ENCODE results near the gene GIPC1.
A peak's percentile ranks its signal among the peaks of the same experiment; 100 is the strongest.

DNA sequence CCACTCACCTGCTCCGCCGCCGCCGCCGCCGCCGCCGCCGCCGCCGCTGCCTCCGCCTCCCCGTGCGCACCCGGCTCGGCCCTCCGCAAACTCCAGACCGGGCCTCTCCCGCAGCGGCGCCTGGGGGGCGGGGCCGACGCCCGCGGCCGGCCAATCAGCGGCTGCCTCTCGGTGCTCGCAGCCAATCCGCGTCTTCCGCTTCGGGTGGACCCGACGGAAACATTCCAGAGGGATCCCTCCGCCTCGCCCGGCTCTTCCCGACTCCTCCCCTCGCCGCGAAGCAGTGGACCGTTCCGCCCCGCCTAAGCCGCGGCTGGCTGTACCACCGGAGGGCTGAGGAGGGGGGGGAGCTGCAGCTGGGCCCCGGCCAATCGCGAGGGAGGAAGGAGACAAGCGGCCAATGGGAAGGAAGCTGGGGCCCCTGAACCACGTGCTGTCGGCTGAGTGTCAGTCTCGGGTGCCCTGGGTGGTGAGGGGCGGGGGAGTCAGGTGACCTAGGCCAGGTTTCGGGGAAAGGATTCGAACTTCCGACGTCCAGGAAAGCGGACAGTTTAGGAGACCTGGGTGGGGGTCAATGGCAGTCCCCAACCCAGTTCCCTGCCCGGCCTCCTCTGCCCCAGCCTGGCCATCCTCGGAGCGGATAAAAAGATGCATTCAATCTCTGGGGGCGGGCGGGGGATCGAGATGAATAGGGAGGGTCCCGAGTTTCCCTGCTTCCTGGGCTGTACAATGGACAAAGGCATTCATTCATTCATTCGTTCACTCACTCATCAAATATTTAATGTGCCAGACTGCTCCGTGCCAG, at the start of gene GIPC1:
- TF ChIP-seq, protein P1, sequence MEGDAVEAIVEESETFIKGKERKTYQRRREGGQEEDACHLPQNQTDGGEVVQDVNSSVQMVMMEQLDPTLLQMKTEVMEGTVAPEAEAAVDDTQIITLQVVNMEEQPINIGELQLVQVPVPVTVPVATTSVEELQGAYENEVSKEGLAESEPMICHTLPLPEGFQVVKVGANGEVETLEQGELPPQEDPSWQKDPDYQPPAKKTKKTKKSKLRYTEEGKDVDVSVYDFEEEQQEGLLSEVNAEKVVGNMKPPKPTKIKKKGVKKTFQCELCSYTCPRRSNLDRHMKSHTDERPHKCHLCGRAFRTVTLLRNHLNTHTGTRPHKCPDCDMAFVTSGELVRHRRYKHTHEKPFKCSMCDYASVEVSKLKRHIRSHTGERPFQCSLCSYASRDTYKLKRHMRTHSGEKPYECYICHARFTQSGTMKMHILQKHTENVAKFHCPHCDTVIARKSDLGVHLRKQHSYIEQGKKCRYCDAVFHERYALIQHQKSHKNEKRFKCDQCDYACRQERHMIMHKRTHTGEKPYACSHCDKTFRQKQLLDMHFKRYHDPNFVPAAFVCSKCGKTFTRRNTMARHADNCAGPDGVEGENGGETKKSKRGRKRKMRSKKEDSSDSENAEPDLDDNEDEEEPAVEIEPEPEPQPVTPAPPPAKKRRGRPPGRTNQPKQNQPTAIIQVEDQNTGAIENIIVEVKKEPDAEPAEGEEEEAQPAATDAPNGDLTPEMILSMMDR (IDR thresholded peaks at IDR 0.05): no peak
- TF ChIP-seq TCF7L2 (IDR thresholded peaks at IDR 0.05; ENCODE audit: low read depth, low read length): no peak
- no peak for TF ChIP-seq SIN3A (IDR thresholded peaks at IDR 0.05; ENCODE audit: borderline replicate concordance, insufficient read depth, low read depth, low read length)
- no peak; the same call in 1 of the 2 replicates for TF ChIP-seq POLR2AphosphoS5 (IDR thresholded peaks at IDR 0.05; ENCODE audit: low read depth, low read length)
- TF ChIP-seq, protein P2, sequence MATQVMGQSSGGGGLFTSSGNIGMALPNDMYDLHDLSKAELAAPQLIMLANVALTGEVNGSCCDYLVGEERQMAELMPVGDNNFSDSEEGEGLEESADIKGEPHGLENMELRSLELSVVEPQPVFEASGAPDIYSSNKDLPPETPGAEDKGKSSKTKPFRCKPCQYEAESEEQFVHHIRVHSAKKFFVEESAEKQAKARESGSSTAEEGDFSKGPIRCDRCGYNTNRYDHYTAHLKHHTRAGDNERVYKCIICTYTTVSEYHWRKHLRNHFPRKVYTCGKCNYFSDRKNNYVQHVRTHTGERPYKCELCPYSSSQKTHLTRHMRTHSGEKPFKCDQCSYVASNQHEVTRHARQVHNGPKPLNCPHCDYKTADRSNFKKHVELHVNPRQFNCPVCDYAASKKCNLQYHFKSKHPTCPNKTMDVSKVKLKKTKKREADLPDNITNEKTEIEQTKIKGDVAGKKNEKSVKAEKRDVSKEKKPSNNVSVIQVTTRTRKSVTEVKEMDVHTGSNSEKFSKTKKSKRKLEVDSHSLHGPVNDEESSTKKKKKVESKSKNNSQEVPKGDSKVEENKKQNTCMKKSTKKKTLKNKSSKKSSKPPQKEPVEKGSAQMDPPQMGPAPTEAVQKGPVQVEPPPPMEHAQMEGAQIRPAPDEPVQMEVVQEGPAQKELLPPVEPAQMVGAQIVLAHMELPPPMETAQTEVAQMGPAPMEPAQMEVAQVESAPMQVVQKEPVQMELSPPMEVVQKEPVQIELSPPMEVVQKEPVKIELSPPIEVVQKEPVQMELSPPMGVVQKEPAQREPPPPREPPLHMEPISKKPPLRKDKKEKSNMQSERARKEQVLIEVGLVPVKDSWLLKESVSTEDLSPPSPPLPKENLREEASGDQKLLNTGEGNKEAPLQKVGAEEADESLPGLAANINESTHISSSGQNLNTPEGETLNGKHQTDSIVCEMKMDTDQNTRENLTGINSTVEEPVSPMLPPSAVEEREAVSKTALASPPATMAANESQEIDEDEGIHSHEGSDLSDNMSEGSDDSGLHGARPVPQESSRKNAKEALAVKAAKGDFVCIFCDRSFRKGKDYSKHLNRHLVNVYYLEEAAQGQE (IDR thresholded peaks at IDR 0.05; ENCODE audit: insufficient read depth in 1 of 2, low read depth in 2 of 2, low read length in 1 of 2): peak in 1 of 2 experiments; percentile 10; a peak in 1 of 4 replicates

All from Panc1 (cell line).